ENCODE measurements around the gene NTNG1. TPM values are rescaled to one million over a fixed set of nuclear protein-coding genes. Genes with fewer than 3 reads are reported as not detected.

Gene NTNG1
- total RNA-seq, 1 donor from 2014 or later = 0.79 TPM

- Mint-ChIP-seq H3K4me3 (no peak overlapping the region), H3K36me3 (no peaks in the 10 kb centered on the region), H3K4me1 (peaks cover 2% of the 10 kb centered on the region), H3K27ac (no peak overlapping the region), H3K27me3 (ENCODE audit: insufficient read depth, low read depth) (peaks cover 4% of the 10 kb centered on the region), H3K9me3 (no peaks in the 10 kb centered on the region)
- Histone ChIP-seq H3K9me3 (ENCODE audit: low read depth) (no peaks in the 10 kb centered on the region), H3K4me1 (peaks cover 7% of the 10 kb centered on the region), H3K27ac (no peak overlapping the region), H3K4me2 (no peak overlapping the region), H4K20me1 (ENCODE audit: low read depth) (no peaks in the 10 kb centered on the region), H3K79me2 (ENCODE audit: low read depth) (no peaks in the 10 kb centered on the region), H3K9ac (no peak overlapping the region), H2AFZ (replicated peaks) (peak overlapping the region; percentile 26), H3K27me3 (no peaks in the 10 kb centered on the region), H3F3A (ENCODE audit: low read depth) (no peaks in the 10 kb centered on the region), H3K4me3 (no peak overlapping the region), H3K36me3 (no peaks in the 10 kb centered on the region)
- no peak for DNase-seq (ENCODE audit: low spot score)
- TF ChIP-seq EZH2 (IDR thresholded peaks at IDR 0.05) (no peak), CTCF (IDR thresholded peaks at IDR 0.05) (no peak), EZH2phosphoT487 (IDR thresholded peaks at IDR 0.05) (no peak)
These were observed 339.9 kb downstream of the NTNG1 start for GRCh38 chr1:107480548-107481415.

GRCh38 chr1:107481756-107482384 lies 341.0 kb downstream of the NTNG1 start:
- Mint-ChIP-seq H3K9me3 (no peaks in the 10 kb centered on the region), H3K27ac (no peak overlapping the region), H3K4me3 (no peak overlapping the region), H3K4me1 (peaks cover 9% of the 10 kb centered on the region), H3K36me3 (no peaks in the 10 kb centered on the region), H3K27me3 (ENCODE audit: insufficient read depth, low read depth) (peaks cover 4% of the 10 kb centered on the region)
- no peak overlapping the region for H3K9ac ChIP-seq
- H3K27ac ChIP-seq = no peak overlapping the region
- no peak overlapping the region for H3K4me3 ChIP-seq
- peaks cover 6% of the 10 kb centered on the region for H3F3A ChIP-seq (ENCODE audit: low read depth)
- H4K20me1 ChIP-seq (ENCODE audit: low read depth) = no peaks in the 10 kb centered on the region
- H3K36me3 ChIP-seq = no peaks in the 10 kb centered on the region
- TF ChIP-seq CTCF (IDR thresholded peaks at IDR 0.05) = no peak
- no peak overlapping the region for H2AFZ ChIP-seq (replicated peaks)
- no peak overlapping the region for H3K4me2 ChIP-seq
- H3K9me3 ChIP-seq (ENCODE audit: low read depth) = no peaks in the 10 kb centered on the region
- H3K27me3 ChIP-seq = no peaks in the 10 kb centered on the region
- peaks cover 18% of the 10 kb centered on the region for H3K4me1 ChIP-seq
- no peaks in the 10 kb centered on the region for H3K79me2 ChIP-seq (ENCODE audit: low read depth)
- DNase-seq (ENCODE audit: low spot score) = no peak

GRCh38 chr1:107483949-107484348 lies 343.1 kb downstream of the NTNG1 start:
- no peak overlapping the region for H3K4me2 ChIP-seq
- H3K27me3 Mint-ChIP-seq (ENCODE audit: insufficient read depth, low read depth) = peaks cover 4% of the 10 kb centered on the region
- no peaks in the 10 kb centered on the region for H4K20me1 ChIP-seq (ENCODE audit: low read depth)
- H3K4me3 ChIP-seq = no peak overlapping the region
- no peaks in the 10 kb centered on the region for H3K36me3 Mint-ChIP-seq
- H3K4me1 Mint-ChIP-seq = peaks cover 9% of the 10 kb centered on the region
- peaks cover 6% of the 10 kb centered on the region for H3F3A ChIP-seq (ENCODE audit: low read depth)
- H3K27ac ChIP-seq = no peak overlapping the region
- no peak overlapping the region for H3K27ac Mint-ChIP-seq
- H2AFZ ChIP-seq (replicated peaks) = no peak overlapping the region
- peaks cover 21% of the 10 kb centered on the region for H3K4me1 ChIP-seq
- H3K9me3 ChIP-seq (ENCODE audit: low read depth) = no peaks in the 10 kb centered on the region
- H3K9ac ChIP-seq = no peak overlapping the region
- no peak overlapping the region for H3K4me3 Mint-ChIP-seq
- no peak for DNase-seq (ENCODE audit: low spot score)
- H3K27me3 ChIP-seq = no peaks in the 10 kb centered on the region
- H3K36me3 ChIP-seq = no peaks in the 10 kb centered on the region
- no peaks in the 10 kb centered on the region for H3K79me2 ChIP-seq (ENCODE audit: low read depth)
- H3K9me3 Mint-ChIP-seq = no peaks in the 10 kb centered on the region
- TF ChIP-seq CTCF (IDR thresholded peaks at IDR 0.05) = no peak
- TF ChIP-seq EZH2phosphoT487 (IDR thresholded peaks at IDR 0.05) = no peak
- TF ChIP-seq EZH2 (IDR thresholded peaks at IDR 0.05) = no peak

All from neural progenitor cell (in vitro differentiated cells).